ENCODE results near the gene VIPR2. TPM values are rescaled to one million over a fixed set of nuclear protein-coding genes. Genes with fewer than 3 reads are reported as not detected.

VIPR2 gene
- total RNA-seq, 1 experiment from 2014 or later = not detected

DNA sequence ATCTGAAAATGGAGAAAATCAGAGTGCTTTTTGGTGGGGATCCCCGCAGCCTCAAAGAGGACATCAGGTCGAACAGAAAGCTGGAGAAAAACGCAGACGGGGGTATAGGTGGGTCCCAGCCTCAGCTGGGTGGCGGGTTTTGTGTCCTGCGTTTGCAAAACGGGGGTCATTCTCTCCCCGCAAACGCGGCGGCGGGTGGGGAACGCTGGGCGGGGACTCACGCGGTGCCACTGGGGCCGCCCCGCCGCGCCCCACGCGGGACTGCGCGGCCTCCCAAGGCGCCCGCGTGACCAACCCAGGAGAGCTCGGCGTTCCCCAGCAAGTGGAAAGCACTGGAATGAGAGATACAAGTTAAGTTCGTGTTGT, 806 bp upstream of the VIPR2 start:
- TF ChIP-seq, protein P1, sequence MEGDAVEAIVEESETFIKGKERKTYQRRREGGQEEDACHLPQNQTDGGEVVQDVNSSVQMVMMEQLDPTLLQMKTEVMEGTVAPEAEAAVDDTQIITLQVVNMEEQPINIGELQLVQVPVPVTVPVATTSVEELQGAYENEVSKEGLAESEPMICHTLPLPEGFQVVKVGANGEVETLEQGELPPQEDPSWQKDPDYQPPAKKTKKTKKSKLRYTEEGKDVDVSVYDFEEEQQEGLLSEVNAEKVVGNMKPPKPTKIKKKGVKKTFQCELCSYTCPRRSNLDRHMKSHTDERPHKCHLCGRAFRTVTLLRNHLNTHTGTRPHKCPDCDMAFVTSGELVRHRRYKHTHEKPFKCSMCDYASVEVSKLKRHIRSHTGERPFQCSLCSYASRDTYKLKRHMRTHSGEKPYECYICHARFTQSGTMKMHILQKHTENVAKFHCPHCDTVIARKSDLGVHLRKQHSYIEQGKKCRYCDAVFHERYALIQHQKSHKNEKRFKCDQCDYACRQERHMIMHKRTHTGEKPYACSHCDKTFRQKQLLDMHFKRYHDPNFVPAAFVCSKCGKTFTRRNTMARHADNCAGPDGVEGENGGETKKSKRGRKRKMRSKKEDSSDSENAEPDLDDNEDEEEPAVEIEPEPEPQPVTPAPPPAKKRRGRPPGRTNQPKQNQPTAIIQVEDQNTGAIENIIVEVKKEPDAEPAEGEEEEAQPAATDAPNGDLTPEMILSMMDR (IDR thresholded peaks at IDR 0.05; ENCODE audit: unreplicated experiment) = no peak
- H3K9me3 Mint-ChIP-seq (ENCODE audit: unreplicated experiment) = no peaks in the 10 kb centered on the region
- no peak for DNase-seq (ENCODE audit: unreplicated experiment)
- no peak overlapping the region for H3K27ac Mint-ChIP-seq (ENCODE audit: low read depth, unreplicated experiment)
- no peaks in the 10 kb centered on the region for H3K4me1 Mint-ChIP-seq (ENCODE audit: insufficient read depth, unreplicated experiment)
- BruUV-seq (replicated peaks) = no TSS peak
- H3K4me3 Mint-ChIP-seq (ENCODE audit: unreplicated experiment) = no peak overlapping the region
- intact Hi-C loops (cut with micrococcal nuclease) = no loop called here
- H3K36me3 Mint-ChIP-seq (ENCODE audit: insufficient read depth, unreplicated experiment) = no peaks in the 10 kb centered on the region
- ChIA-PET POLR2A (interaction anchor here (1.3 kb wide), 1 partner anchor 30 kb away, joined by 3 read pairs; no protein-coding TSS in a partner anchor), CTCF (interaction anchor here (1.0 kb wide), 1 partner anchor 10 kb away, joined by 3 read pairs; no protein-coding TSS in a partner anchor)
- H3K27me3 Mint-ChIP-seq (ENCODE audit: insufficient read depth, unreplicated experiment) = no peaks in the 10 kb centered on the region

DNA sequence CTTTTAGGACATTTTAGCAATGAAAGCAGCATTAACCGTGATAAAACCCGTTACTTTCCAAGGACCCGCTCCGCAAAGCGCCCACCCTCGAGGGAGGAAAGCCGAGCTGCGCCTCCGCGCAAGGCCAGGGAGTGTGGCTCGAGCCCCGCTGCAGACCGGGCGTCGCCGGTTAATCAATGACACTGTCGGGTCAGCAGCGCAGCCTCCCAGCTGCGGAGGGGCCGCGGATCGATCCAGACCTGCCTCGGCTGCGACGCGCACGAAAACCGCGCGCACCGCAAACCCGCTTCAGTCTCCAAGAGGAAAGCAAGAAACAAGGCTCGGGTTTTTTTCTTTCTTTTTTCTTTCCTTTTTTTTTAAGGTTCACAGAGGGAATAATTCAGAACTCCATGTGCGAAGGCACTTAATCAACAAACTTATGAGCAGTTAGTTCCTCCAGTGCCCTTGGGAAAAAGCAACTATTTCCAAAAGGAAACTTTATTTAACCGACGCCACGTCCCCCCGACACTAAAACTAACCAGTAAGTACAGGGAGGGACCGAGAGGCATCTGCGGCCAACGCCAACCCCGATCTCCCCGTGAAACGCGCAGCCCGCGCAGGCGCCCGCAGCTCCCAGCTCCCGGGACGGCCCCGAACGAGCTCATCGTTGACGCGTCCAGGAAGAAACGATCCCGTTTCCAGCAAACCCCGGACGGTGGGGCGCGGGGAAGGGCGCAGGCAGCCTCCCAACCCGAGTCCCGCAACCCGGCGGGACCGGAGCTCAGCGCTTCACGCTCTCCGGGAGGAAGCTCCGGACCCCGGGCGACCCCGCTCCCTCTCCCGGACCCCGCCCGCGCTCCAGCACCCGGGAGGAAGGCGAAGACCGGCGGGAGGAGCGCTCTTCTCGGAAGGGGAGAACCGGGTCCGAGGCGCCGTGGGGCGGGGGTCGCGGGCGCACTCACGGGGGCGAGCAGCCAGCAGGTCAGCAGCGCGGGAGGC, 598 bp downstream of the VIPR2 start:
- ChIA-PET POLR2A (no interaction called here), CTCF (no interaction called here)
- Mint-ChIP-seq H3K27ac (ENCODE audit: low read depth, unreplicated experiment) (no peak overlapping the region), H3K27me3 (ENCODE audit: insufficient read depth, unreplicated experiment) (no peaks in the 10 kb centered on the region), H3K9me3 (ENCODE audit: unreplicated experiment) (no peaks in the 10 kb centered on the region), H3K4me1 (ENCODE audit: insufficient read depth, unreplicated experiment) (no peaks in the 10 kb centered on the region), H3K36me3 (ENCODE audit: insufficient read depth, unreplicated experiment) (no peaks in the 10 kb centered on the region), H3K4me3 (ENCODE audit: unreplicated experiment) (no peak overlapping the region)
- no TSS peak for BruUV-seq (replicated peaks)
- TF ChIP-seq, protein P1 (IDR thresholded peaks at IDR 0.05; ENCODE audit: unreplicated experiment) = no peak
- intact Hi-C loops (cut with micrococcal nuclease) = no loop called here
- DNase-seq (ENCODE audit: unreplicated experiment) = no peak

DNA sequence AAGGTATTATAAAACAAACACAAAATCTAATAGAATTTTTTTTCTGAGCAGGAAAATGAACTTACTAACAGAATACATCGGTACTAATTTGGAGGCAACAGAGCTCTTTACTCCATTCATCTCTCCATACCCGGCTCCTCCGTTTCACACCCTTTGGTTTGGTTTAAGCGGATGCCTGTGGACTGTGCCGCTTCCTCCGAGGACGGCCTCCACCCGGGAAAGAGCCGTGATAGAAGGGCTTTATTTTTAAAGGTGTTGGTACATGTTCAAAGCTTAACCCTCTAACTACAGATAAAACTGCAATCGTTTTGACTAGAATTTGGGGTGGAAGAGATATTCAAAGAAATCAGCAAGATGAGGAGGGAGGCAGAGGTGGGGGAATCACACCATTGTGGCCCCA, 1.9 kb downstream of the VIPR2 start:
- H3K36me3 Mint-ChIP-seq (ENCODE audit: insufficient read depth, unreplicated experiment) = no peaks in the 10 kb centered on the region
- H3K27ac Mint-ChIP-seq (ENCODE audit: low read depth, unreplicated experiment) = no peak overlapping the region
- intact Hi-C loops (cut with micrococcal nuclease) = no loop called here
- no peak for DNase-seq (ENCODE audit: unreplicated experiment)
- peaks cover 11% of the 10 kb centered on the region for H3K27me3 Mint-ChIP-seq (ENCODE audit: insufficient read depth, unreplicated experiment)
- BruUV-seq (replicated peaks) = no TSS peak
- H3K9me3 Mint-ChIP-seq (ENCODE audit: unreplicated experiment) = no peaks in the 10 kb centered on the region
- no peak overlapping the region for H3K4me3 Mint-ChIP-seq (ENCODE audit: unreplicated experiment)
- TF ChIP-seq, protein P1 (IDR thresholded peaks at IDR 0.05; ENCODE audit: unreplicated experiment) = no peak
- H3K4me1 Mint-ChIP-seq (ENCODE audit: insufficient read depth, unreplicated experiment) = no peaks in the 10 kb centered on the region
- ChIA-PET CTCF (no interaction called here), POLR2A (no interaction called here)

DNA sequence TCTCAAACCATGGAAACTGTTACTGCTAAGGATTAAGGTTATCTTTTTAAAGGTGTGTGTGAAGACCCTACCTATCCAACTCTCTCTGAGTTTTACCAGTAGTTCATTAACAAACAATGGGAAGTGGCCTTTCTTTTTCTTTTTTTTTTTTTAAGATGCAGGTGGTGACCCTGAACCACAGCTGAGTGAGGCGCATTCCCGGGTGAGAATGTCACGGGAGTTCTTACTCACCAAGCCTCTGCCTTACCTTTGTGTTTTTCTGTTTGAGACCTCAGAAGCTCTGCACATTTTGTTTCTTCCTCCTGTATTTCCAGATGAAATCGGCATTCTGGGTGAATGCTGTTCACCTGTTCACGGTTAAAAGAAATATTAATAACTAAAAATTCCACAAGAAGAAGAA, 2.5 kb downstream of the VIPR2 start:
- Mint-ChIP-seq H3K9me3 (ENCODE audit: unreplicated experiment) (no peaks in the 10 kb centered on the region), H3K27ac (ENCODE audit: low read depth, unreplicated experiment) (no peak overlapping the region), H3K36me3 (ENCODE audit: insufficient read depth, unreplicated experiment) (no peaks in the 10 kb centered on the region), H3K4me3 (ENCODE audit: unreplicated experiment) (no peak overlapping the region), H3K4me1 (ENCODE audit: insufficient read depth, unreplicated experiment) (no peaks in the 10 kb centered on the region), H3K27me3 (ENCODE audit: insufficient read depth, unreplicated experiment) (peaks cover 14% of the 10 kb centered on the region)
- intact Hi-C loops (cut with micrococcal nuclease) = no loop called here
- ChIA-PET CTCF (interaction anchor here (0.7 kb wide), 1 partner anchor 86 kb away, joined by 3 read pairs; no protein-coding TSS in a partner anchor), POLR2A (no interaction called here)
- no TSS peak for BruUV-seq (replicated peaks)
- DNase-seq (ENCODE audit: unreplicated experiment) = no peak
- TF ChIP-seq, protein P1 (IDR thresholded peaks at IDR 0.05; ENCODE audit: unreplicated experiment) = no peak
